Astrocyte (in vitro differentiated cells and primary cell): ENCODE results near the gene ARHGAP28. TPM values are rescaled to one million over a fixed set of nuclear protein-coding genes. Genes with fewer than 3 reads are reported as not detected.

ENCODE experiments used
- DNase-seq: peaks from one replicate; pipeline ENCODE4 v3.0.0-alpha.2; 2010; ENCODE audit warnings: low read depth
- FAIRE-seq: peaks from 2 replicates; lab custom pipeline; 2011; peaks lifted over from hg19 to GRCh38; lab: Jason Lieb, UNC
- H2AFZ ChIP-seq: 2 replicates; pipeline ENCODE4 v1.6.0; 2012; ENCODE audit warnings: low read depth, low read length, inconsistent platforms
- H3K27ac ChIP-seq: 2 replicates; pipeline ENCODE4 v1.5.1; 2011; ENCODE audit warnings: low read depth, low read length, inconsistent platforms
- H3K27me3 ChIP-seq: 2 replicates; pipeline ENCODE4 v1.6.0; 2011; ENCODE audit warnings: low read length, inconsistent platforms; ENCODE audit not compliant: insufficient read depth
- H3K36me3 ChIP-seq: 2 replicates; pipeline ENCODE4 v1.5.1; 2011; ENCODE audit warnings: low read length, inconsistent platforms; ENCODE audit not compliant: insufficient read depth
- H3K4me1 ChIP-seq: 2 replicates; pipeline ENCODE4 v1.5.1; 2011; ENCODE audit warnings: low read length, inconsistent platforms; ENCODE audit not compliant: insufficient read depth
- H3K4me2 ChIP-seq: 2 replicates; pipeline ENCODE4 v1.6.0; 2012; ENCODE audit warnings: low read length, inconsistent platforms
- H3K4me3 ChIP-seq: 2 replicates; pipeline ENCODE4 v1.5.1; 2011; ENCODE audit warnings: low read depth, mild to moderate bottlenecking, low read length, inconsistent platforms; ENCODE audit not compliant: insufficient read depth
- H3K79me2 ChIP-seq: 2 replicates; pipeline ENCODE4 v1.6.0; 2012; ENCODE audit warnings: mild to moderate bottlenecking, low read length, inconsistent platforms; ENCODE audit not compliant: insufficient read depth
- H3K9ac ChIP-seq: 2 replicates; pipeline ENCODE4 v1.6.0; 2012; ENCODE audit warnings: mild to moderate bottlenecking, low read length, inconsistent platforms
- H3K9me3 ChIP-seq: 2 replicates; pipeline ENCODE4 v1.5.1; 2012; ENCODE audit warnings: low read depth, mild to moderate bottlenecking, low read length, inconsistent platforms; ENCODE audit not compliant: insufficient read depth
- H4K20me1 ChIP-seq: 2 replicates; pipeline ENCODE4 v1.6.0; 2012; ENCODE audit warnings: low read length, inconsistent platforms; ENCODE audit not compliant: insufficient read depth
- H3K27ac Mint-ChIP-seq: one replicate; pipeline ENCODE4 v1.8.0; 2021; ENCODE audit warnings: mild to moderate bottlenecking, mixed read lengths; ENCODE audit not compliant: unreplicated experiment
- H3K27me3 Mint-ChIP-seq: one replicate; pipeline ENCODE4 v1.8.0; 2021; ENCODE audit warnings: low read depth, mixed read lengths; ENCODE audit not compliant: unreplicated experiment
- H3K36me3 Mint-ChIP-seq: one replicate; pipeline ENCODE4 v1.8.0; 2021; ENCODE audit warnings: low read depth, mixed read lengths; ENCODE audit not compliant: unreplicated experiment
- H3K4me1 Mint-ChIP-seq: one replicate; pipeline ENCODE4 v1.8.0; 2021; ENCODE audit warnings: low read depth, mixed read lengths; ENCODE audit not compliant: unreplicated experiment
- H3K4me3 Mint-ChIP-seq: one replicate; pipeline ENCODE4 v1.8.0; 2021; ENCODE audit warnings: mild to moderate bottlenecking, moderate library complexity, mixed read lengths; ENCODE audit not compliant: unreplicated experiment
- H3K9me3 Mint-ChIP-seq: one replicate; pipeline ENCODE4 v1.8.0; 2021; ENCODE audit warnings: mild to moderate bottlenecking, mixed read lengths; ENCODE audit not compliant: unreplicated experiment
- EZH2 ChIP-seq: IDR thresholded peaks from 2 replicates; pipeline ENCODE4 v1.6.1; 2012; ENCODE audit warnings: mild to moderate bottlenecking, low read length, inconsistent platforms; ENCODE audit not compliant: insufficient read depth
- total RNA-seq: library from RNA; stranded (reverse); gene quantifications from 2 replicates; pipeline ENCODE4 v1.2.1, GENCODE V29; 2021
- TF ChIP-seq, protein P1 (sequence below): IDR thresholded peaks from 2 replicates; pipeline ENCODE4 v1.5.1; 2011; ENCODE audit warnings: low read depth, mild to moderate bottlenecking, inconsistent platforms, low read length, moderate library complexity; ENCODE audit not compliant: insufficient read depth

Gene ARHGAP28
- total RNA-seq, 1 donor from 2014 or later: 15.5 TPM

- H3K27me3 ChIP-seq: no peaks in the 10 kb centered on the region
- H3K4me3 ChIP-seq: no peak overlapping the region
- H3K27ac ChIP-seq: no peak overlapping the region
- Mint-ChIP-seq H3K27ac (no peak overlapping the region), H3K36me3 (peaks cover 6% of the 10 kb centered on the region), H3K4me1 (no peaks in the 10 kb centered on the region), H3K4me3 (no peak overlapping the region), H3K9me3 (no peaks in the 10 kb centered on the region), H3K27me3 (no peaks in the 10 kb centered on the region)
- H3K79me2 ChIP-seq: no peaks in the 10 kb centered on the region
- no peak for TF ChIP-seq EZH2
- TF ChIP-seq, protein P1, sequence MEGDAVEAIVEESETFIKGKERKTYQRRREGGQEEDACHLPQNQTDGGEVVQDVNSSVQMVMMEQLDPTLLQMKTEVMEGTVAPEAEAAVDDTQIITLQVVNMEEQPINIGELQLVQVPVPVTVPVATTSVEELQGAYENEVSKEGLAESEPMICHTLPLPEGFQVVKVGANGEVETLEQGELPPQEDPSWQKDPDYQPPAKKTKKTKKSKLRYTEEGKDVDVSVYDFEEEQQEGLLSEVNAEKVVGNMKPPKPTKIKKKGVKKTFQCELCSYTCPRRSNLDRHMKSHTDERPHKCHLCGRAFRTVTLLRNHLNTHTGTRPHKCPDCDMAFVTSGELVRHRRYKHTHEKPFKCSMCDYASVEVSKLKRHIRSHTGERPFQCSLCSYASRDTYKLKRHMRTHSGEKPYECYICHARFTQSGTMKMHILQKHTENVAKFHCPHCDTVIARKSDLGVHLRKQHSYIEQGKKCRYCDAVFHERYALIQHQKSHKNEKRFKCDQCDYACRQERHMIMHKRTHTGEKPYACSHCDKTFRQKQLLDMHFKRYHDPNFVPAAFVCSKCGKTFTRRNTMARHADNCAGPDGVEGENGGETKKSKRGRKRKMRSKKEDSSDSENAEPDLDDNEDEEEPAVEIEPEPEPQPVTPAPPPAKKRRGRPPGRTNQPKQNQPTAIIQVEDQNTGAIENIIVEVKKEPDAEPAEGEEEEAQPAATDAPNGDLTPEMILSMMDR: no peak
- H4K20me1 ChIP-seq: no peaks in the 10 kb centered on the region
- DNase-seq (no peak), FAIRE-seq (no peak)
- H3K36me3 ChIP-seq: no peaks in the 10 kb centered on the region
- no peak overlapping the region for H3K4me2 ChIP-seq
- H2AFZ ChIP-seq: no peak overlapping the region
- no peaks in the 10 kb centered on the region for H3K4me1 ChIP-seq
- H3K9ac ChIP-seq: no peak overlapping the region
- no peaks in the 10 kb centered on the region for H3K9me3 ChIP-seq
Measured at GRCh38 chr18:6860804-6861448, 131.4 kb downstream of the ARHGAP28 start.

- Histone ChIP-seq H3K4me3 (no peak overlapping the region), H3K4me1 (no peaks in the 10 kb centered on the region), H3K36me3 (no peaks in the 10 kb centered on the region), H3K9me3 (no peaks in the 10 kb centered on the region), H4K20me1 (no peaks in the 10 kb centered on the region), H3K79me2 (no peaks in the 10 kb centered on the region), H3K4me2 (no peak overlapping the region), H3K27ac (no peak overlapping the region), H2AFZ (no peak overlapping the region), H3K9ac (no peak overlapping the region), H3K27me3 (no peaks in the 10 kb centered on the region)
- Mint-ChIP-seq H3K27ac (no peak overlapping the region), H3K27me3 (no peaks in the 10 kb centered on the region), H3K36me3 (peaks cover 6% of the 10 kb centered on the region), H3K4me1 (no peaks in the 10 kb centered on the region), H3K4me3 (no peak overlapping the region), H3K9me3 (no peaks in the 10 kb centered on the region)
- TF ChIP-seq, protein P1: no peak
- TF ChIP-seq EZH2: no peak
- no peak for DNase-seq
- no peak for FAIRE-seq
Measured at GRCh38 chr18:6865251-6865650, 135.7 kb downstream of the ARHGAP28 start.

GRCh38 chr18:6866552-6867085 lies 137.1 kb downstream of the ARHGAP28 start:
- TF ChIP-seq, protein P1: no peak
- TF ChIP-seq EZH2: no peak
- H3K9me3 Mint-ChIP-seq: no peaks in the 10 kb centered on the region
- FAIRE-seq: no peak
- H3K27me3 Mint-ChIP-seq: no peaks in the 10 kb centered on the region
- H3K4me1 Mint-ChIP-seq: no peaks in the 10 kb centered on the region
- no peak overlapping the region for H3K4me3 Mint-ChIP-seq
- no peaks in the 10 kb centered on the region for H3K27me3 ChIP-seq
- no peaks in the 10 kb centered on the region for H3K4me1 ChIP-seq
- no peak overlapping the region for H3K9ac ChIP-seq
- H2AFZ ChIP-seq: no peak overlapping the region
- H4K20me1 ChIP-seq: no peaks in the 10 kb centered on the region
- no peaks in the 10 kb centered on the region for H3K36me3 ChIP-seq
- H3K9me3 ChIP-seq: no peaks in the 10 kb centered on the region
- H3K36me3 Mint-ChIP-seq: peaks cover 2% of the 10 kb centered on the region
- no peak overlapping the region for H3K27ac ChIP-seq
- H3K79me2 ChIP-seq: no peaks in the 10 kb centered on the region
- no peak overlapping the region for H3K4me3 ChIP-seq
- no peak overlapping the region for H3K4me2 ChIP-seq
- no peak overlapping the region for H3K27ac Mint-ChIP-seq
- DNase-seq: no peak
